Neural progenitor cell (in vitro differentiated cells): ENCODE results near the gene GRIK3. TPM values are rescaled to one million over a fixed set of nuclear protein-coding genes. Genes with fewer than 3 reads are reported as not detected.

ENCODE experiments used
- DNase-seq: peaks from one replicate; pipeline ENCODE4 v3.0.0-alpha.2; 2016; ENCODE audit warnings: low spot score
- H2AFZ ChIP-seq: fragments of 200-600 bp; sonication (generic); replicated peaks from 2 replicates; pipeline ENCODE4 v1.6.1; 2016; ENCODE audit warnings: antibody characterized with exemption
- H3F3A ChIP-seq: fragments of 200-600 bp; sonication (generic); 2 replicates; pipeline ENCODE4 v1.6.1; 2016; ENCODE audit warnings: antibody characterized with exemption, low read depth
- H3K27ac ChIP-seq: fragments of 200-600 bp; sonication (generic); 2 replicates; pipeline ENCODE4 v1.5.1; 2016; ENCODE audit warnings: mild to moderate bottlenecking
- H3K27me3 ChIP-seq: fragments of 200-600 bp; sonication (generic); 2 replicates; pipeline ENCODE4 v1.6.1; 2016; ENCODE audit warnings: mild to moderate bottlenecking, moderate library complexity
- H3K36me3 ChIP-seq: fragments of 200-600 bp; sonication (generic); 2 replicates; pipeline ENCODE4 v1.5.1; 2016
- H3K4me1 ChIP-seq: fragments of 200-600 bp; sonication (generic); 2 replicates; pipeline ENCODE4 v1.6.1; 2016; ENCODE audit warnings: mixed run types
- H3K4me2 ChIP-seq: fragments of 200-600 bp; sonication (generic); 2 replicates; pipeline ENCODE4 v1.6.1; 2016
- H3K4me3 ChIP-seq: fragments of 200-600 bp; sonication (generic); 2 replicates; pipeline ENCODE4 v1.5.1; 2016
- H3K79me2 ChIP-seq: fragments of 200-600 bp; sonication (generic); 2 replicates; pipeline ENCODE4 v1.6.1; 2016; ENCODE audit warnings: low read depth
- H3K9ac ChIP-seq: fragments of 200-600 bp; sonication (generic); 2 replicates; pipeline ENCODE4 v1.6.1; 2016
- H3K9me3 ChIP-seq: fragments of 200-600 bp; sonication (generic); 2 replicates; pipeline ENCODE4 v1.5.1; 2016; ENCODE audit warnings: low read depth
- H4K20me1 ChIP-seq: fragments of 200-600 bp; sonication (generic); 2 replicates; pipeline ENCODE4 v1.6.1; 2016; ENCODE audit warnings: low read depth
- H3K27ac Mint-ChIP-seq: 3 replicates; pipeline ENCODE4 v1.8.0; 2021; ENCODE audit warnings: mixed read lengths
- H3K27me3 Mint-ChIP-seq: 2 replicates; pipeline ENCODE4 v1.8.0; 2022; ENCODE audit warnings: low read depth, mild to moderate bottlenecking, inconsistent platforms, moderate library complexity, mixed read lengths; ENCODE audit not compliant: insufficient read depth
- H3K36me3 Mint-ChIP-seq: 3 replicates; pipeline ENCODE4 v1.8.0; 2021; ENCODE audit warnings: mixed read lengths
- H3K4me1 Mint-ChIP-seq: 3 replicates; pipeline ENCODE4 v1.8.0; 2021; ENCODE audit warnings: mixed read lengths
- H3K4me3 Mint-ChIP-seq: 3 replicates; pipeline ENCODE4 v1.8.0; 2021; ENCODE audit warnings: mild to moderate bottlenecking, moderate library complexity, mixed read lengths
- H3K9me3 Mint-ChIP-seq: 3 replicates; pipeline ENCODE4 v1.8.0; 2020; ENCODE audit warnings: mixed read lengths
- CTCF ChIP-seq: fragments of 200-600 bp; sonication (generic); IDR thresholded peaks from 2 replicates; pipeline ENCODE4 v1.5.1; 2017; ENCODE audit warnings: antibody characterized with exemption, mild to moderate bottlenecking
- EZH2 ChIP-seq: fragments of 200-600 bp; sonication (generic); IDR thresholded peaks from 2 replicates; pipeline ENCODE4 v1.6.1; 2017; ENCODE audit warnings: antibody characterized with exemption, mild to moderate bottlenecking, moderate library complexity
- EZH2phosphoT487 ChIP-seq: fragments of 200-600 bp; sonication (generic); IDR thresholded peaks from 2 replicates; pipeline ENCODE4 v1.6.1; 2017; ENCODE audit warnings: antibody characterized with exemption
- total RNA-seq: library from RNA; depleted of rRNA; stranded (reverse); fragments of >200 nt; gene quantifications from 2 replicates; pipeline ENCODE4 v1.2.3, GENCODE V29; 2015; ENCODE audit warnings: low replicate concordance

The GRIK3 gene
- total RNA-seq, 1 donor from 2014 or later = 1.7 TPM

DNA sequence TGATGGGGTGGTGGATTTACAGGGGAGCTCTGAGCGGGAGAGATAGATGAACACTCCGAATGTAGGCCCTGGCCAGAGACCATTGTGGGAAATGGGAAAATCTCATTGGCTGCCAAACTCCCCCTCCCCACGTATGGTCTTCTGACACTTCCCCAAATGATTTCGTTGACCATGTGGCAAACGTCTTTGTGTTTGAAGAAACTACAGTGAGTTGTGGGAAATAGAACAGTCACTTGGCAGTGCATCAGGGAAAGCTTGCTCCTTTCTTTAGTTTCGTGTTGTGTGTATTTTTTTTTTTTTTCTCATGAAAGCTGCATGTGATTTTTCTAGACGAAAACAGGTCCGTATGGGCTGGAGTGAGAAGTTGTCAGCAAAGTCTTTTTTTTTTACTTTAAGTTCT is 25.0 kb upstream of the GRIK3 start:
- no peak overlapping the region for H3K27ac ChIP-seq
- Mint-ChIP-seq H3K36me3 (no peaks in the 10 kb centered on the region), H3K27ac (no peak overlapping the region), H3K4me3 (no peak overlapping the region), H3K27me3 (peaks cover 15% of the 10 kb centered on the region), H3K4me1 (peaks cover 23% of the 10 kb centered on the region), H3K9me3 (no peaks in the 10 kb centered on the region)
- no peak overlapping the region for H3K9ac ChIP-seq
- no peak for TF ChIP-seq EZH2phosphoT487
- H3K4me1 ChIP-seq = peaks cover 11% of the 10 kb centered on the region
- no peak overlapping the region for H3K4me3 ChIP-seq
- H2AFZ ChIP-seq = no peak overlapping the region
- H3K27me3 ChIP-seq = no peaks in the 10 kb centered on the region
- H4K20me1 ChIP-seq = no peaks in the 10 kb centered on the region
- no peak overlapping the region for H3K4me2 ChIP-seq
- no peaks in the 10 kb centered on the region for H3K79me2 ChIP-seq
- peaks cover 5% of the 10 kb centered on the region for H3F3A ChIP-seq
- no peaks in the 10 kb centered on the region for H3K9me3 ChIP-seq
- no peaks in the 10 kb centered on the region for H3K36me3 ChIP-seq
- DNase-seq = no peak

DNA sequence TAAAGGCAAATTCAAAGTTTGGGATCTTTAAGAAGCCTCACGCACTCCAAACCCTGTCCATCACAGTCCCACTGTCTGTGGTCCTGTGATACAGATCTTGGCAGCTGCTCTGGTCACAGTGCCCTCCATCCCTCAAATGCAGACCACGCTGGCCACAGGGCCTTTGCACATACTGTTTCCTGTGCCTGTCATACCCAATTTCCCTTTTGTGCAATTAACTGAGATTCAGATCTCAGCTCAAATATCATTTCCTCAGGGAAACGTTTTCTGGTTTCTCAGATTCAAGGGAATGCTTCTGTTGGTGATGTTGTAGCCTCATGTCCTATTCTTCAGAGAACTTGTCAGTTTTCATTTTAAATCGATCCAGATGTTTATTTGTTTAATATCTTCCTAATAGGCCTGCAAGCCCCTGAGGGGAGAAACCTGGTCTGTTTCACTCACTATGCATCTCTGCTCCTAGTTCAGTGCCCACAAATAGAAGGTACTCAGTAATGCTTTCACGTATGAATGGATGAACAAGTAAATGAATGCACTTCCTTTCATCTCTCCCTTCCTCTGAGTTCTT is 24.2 kb upstream of the GRIK3 start:
- H3F3A ChIP-seq = peaks cover 5% of the 10 kb centered on the region
- no peaks in the 10 kb centered on the region for H3K36me3 ChIP-seq
- no peak overlapping the region for H3K4me2 ChIP-seq
- H3K27me3 ChIP-seq = no peaks in the 10 kb centered on the region
- no peaks in the 10 kb centered on the region for H3K9me3 ChIP-seq
- H3K27ac ChIP-seq = no peak overlapping the region
- Mint-ChIP-seq H3K27ac (no peak overlapping the region), H3K4me3 (no peak overlapping the region), H3K9me3 (no peaks in the 10 kb centered on the region), H3K36me3 (no peaks in the 10 kb centered on the region), H3K27me3 (peaks cover 14% of the 10 kb centered on the region), H3K4me1 (peaks cover 25% of the 10 kb centered on the region)
- H3K4me3 ChIP-seq = no peak overlapping the region
- no peaks in the 10 kb centered on the region for H4K20me1 ChIP-seq
- no peak overlapping the region for H2AFZ ChIP-seq
- H3K4me1 ChIP-seq = peaks cover 11% of the 10 kb centered on the region
- DNase-seq = no peak
- no peak overlapping the region for H3K9ac ChIP-seq
- TF ChIP-seq EZH2phosphoT487 (no peak), CTCF (no peak), EZH2 (no peak)
- no peaks in the 10 kb centered on the region for H3K79me2 ChIP-seq

GRCh38 chr1:37056325-37056724 is 22.0 kb upstream of the GRIK3 start:
- Histone ChIP-seq H3K79me2 (no peaks in the 10 kb centered on the region), H3K9ac (no peak overlapping the region), H3K9me3 (no peaks in the 10 kb centered on the region), H3K4me1 (peaks cover 16% of the 10 kb centered on the region), H4K20me1 (no peaks in the 10 kb centered on the region), H3F3A (peaks cover 5% of the 10 kb centered on the region), H3K4me3 (no peak overlapping the region), H2AFZ (no peak overlapping the region), H3K36me3 (no peaks in the 10 kb centered on the region), H3K4me2 (no peak overlapping the region), H3K27ac (no peak overlapping the region), H3K27me3 (no peaks in the 10 kb centered on the region)
- no peak for TF ChIP-seq EZH2phosphoT487
- no peak for TF ChIP-seq CTCF
- TF ChIP-seq EZH2 = no peak
- no peak overlapping the region for H3K4me3 Mint-ChIP-seq
- peaks cover 31% of the 10 kb centered on the region for H3K4me1 Mint-ChIP-seq
- no peak overlapping the region for H3K27ac Mint-ChIP-seq
- H3K9me3 Mint-ChIP-seq = no peaks in the 10 kb centered on the region
- H3K36me3 Mint-ChIP-seq = no peaks in the 10 kb centered on the region
- peak; percentile 32 for DNase-seq
- peaks cover 14% of the 10 kb centered on the region for H3K27me3 Mint-ChIP-seq

DNA sequence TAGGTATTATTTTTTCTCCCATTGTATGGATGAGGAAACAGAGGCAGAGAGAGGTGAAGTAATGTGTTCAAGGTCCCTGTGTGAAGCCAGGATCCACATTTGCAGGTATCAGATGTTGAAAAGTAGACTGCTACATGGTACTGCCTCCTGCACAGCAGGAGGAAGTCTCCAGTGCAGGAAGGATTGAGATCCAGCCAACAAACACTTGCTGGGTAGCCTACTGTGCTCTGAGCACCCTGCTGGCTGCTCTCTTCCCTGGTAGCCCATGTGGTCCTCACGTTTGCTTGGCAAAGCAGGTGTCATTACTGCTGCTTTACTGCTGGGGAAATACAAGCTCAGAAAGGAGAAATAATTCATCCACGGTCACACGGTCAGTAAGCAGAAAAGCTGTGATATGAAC is 21.3 kb upstream of the GRIK3 start:
- peaks cover 16% of the 10 kb centered on the region for H3K4me1 ChIP-seq
- Mint-ChIP-seq H3K27me3 (peaks cover 14% of the 10 kb centered on the region), H3K9me3 (no peaks in the 10 kb centered on the region), H3K36me3 (no peaks in the 10 kb centered on the region), H3K4me1 (peaks cover 31% of the 10 kb centered on the region), H3K27ac (no peak overlapping the region), H3K4me3 (no peak overlapping the region)
- H3K36me3 ChIP-seq = no peaks in the 10 kb centered on the region
- H3K27ac ChIP-seq = no peak overlapping the region
- H3K4me3 ChIP-seq = no peak overlapping the region
- H3K9ac ChIP-seq = no peak overlapping the region
- TF ChIP-seq EZH2 (no peak), CTCF (no peak), EZH2phosphoT487 (no peak)
- H2AFZ ChIP-seq = no peak overlapping the region
- no peaks in the 10 kb centered on the region for H3K79me2 ChIP-seq
- no peaks in the 10 kb centered on the region for H4K20me1 ChIP-seq
- no peaks in the 10 kb centered on the region for H3K9me3 ChIP-seq
- H3F3A ChIP-seq = peaks cover 5% of the 10 kb centered on the region
- H3K4me2 ChIP-seq = no peak overlapping the region
- no peaks in the 10 kb centered on the region for H3K27me3 ChIP-seq
- DNase-seq = no peak
